Small intestine (tissue), 7 donors: ENCODE data around the gene RTN4RL1. TPM values are rescaled to one million over a fixed set of nuclear protein-coding genes. Genes with fewer than 3 reads are reported as not detected.
"Not testable (repeated sequence)": the region's sequence is repeated elsewhere in the genome, so short reads cannot be mapped to it uniquely, and the experiment has no call there.

Source experiments
- DNase-seq, 2 donors: peaks; one replicate each; pipeline versions ENCODE4 v3.0.0 to v3.0.0-alpha.2; 2013
- FAIRE-seq: peaks from 2 replicates; lab custom pipeline; 2012; peaks lifted over from hg19 to GRCh38; lab: Jason Lieb, UNC
- H3K27ac ChIP-seq, 3 donors: one replicate each; pipeline ENCODE4 v1.5.1; 2013; ENCODE audit warnings: low read length in 2 of 3, mild to moderate bottlenecking in 2 of 3, control low read depth in 1 of 3, inconsistent platforms in 1 of 3, low read depth in 1 of 3, moderate library complexity in 1 of 3
- H3K27me3 ChIP-seq, 3 donors: one replicate each; pipeline ENCODE4 v1.6.1; 2013; ENCODE audit warnings: low read length in 3 of 3, inconsistent platforms in 1 of 3; ENCODE audit not compliant: control insufficient read depth in 3 of 3, insufficient read depth in 3 of 3
- H3K36me3 ChIP-seq, 3 donors: one replicate each; pipeline ENCODE4 v1.6.1; 2013; ENCODE audit warnings: low read length in 3 of 3, inconsistent platforms in 1 of 3, low read depth in 1 of 3, mild to moderate bottlenecking in 1 of 3, moderate library complexity in 1 of 3; ENCODE audit not compliant: control insufficient read depth in 3 of 3, insufficient read depth in 2 of 3
- H3K4me1 ChIP-seq, 3 donors: one replicate each; pipeline ENCODE4 v1.6.1; 2013; ENCODE audit warnings: low read length in 2 of 3, inconsistent platforms in 1 of 3, low read depth in 1 of 3, mild to moderate bottlenecking in 1 of 3, moderate library complexity in 1 of 3; ENCODE audit not compliant: control insufficient read depth in 3 of 3, insufficient read depth in 2 of 3
- H3K4me3 ChIP-seq, 3 donors: one replicate each; pipeline ENCODE4 v1.5.1; 2013; ENCODE audit warnings: low read length in 3 of 3, control low read depth in 1 of 3, inconsistent platforms in 1 of 3, low read depth in 1 of 3, mild to moderate bottlenecking in 1 of 3, moderate library complexity in 1 of 3
- H3K9me3 ChIP-seq, 2 donors: one replicate each; pipeline ENCODE4 v1.6.1; 2013; ENCODE audit warnings: low read depth in 1 of 2, low read length in 1 of 2; ENCODE audit not compliant: control insufficient read depth in 2 of 2, insufficient read depth in 1 of 2
- WGBS, 3 donors: extraction: QIAGEN DNeasy Blood & Tissue Kit; methylation state at CpG; one replicate each; pipeline ENCODE4 v1.1.7; 2013; 5-methylcytosine and 5-hydroxymethylcytosine counted together
- polyA plus RNA-seq, 4 donors: library from polyadenylated mRNA; stranded (reverse) in 3 of 4; unstranded in 1 of 4; fragments of 200-250 nt in 3 of 4; fragments of 120-200 nt in 1 of 4; gene quantifications; one replicate each; pipeline versions ENCODE4 v1.2.1 to v1.2.3, GENCODE V29; 2013
- donor health status: healthy with polysubstance abuse.
- donor health status: control.
- donor health status: control.
- donor health status: Bipolar disorder and iron deficiency.
- donor health status: healthy.

The RTN4RL1 gene
- polyA plus RNA-seq, 4 donors: 0.25 to 1.0 TPM; not detected in 2

- no peak for FAIRE-seq
- peaks cover 0 to 3% (median 0%) of the 10 kb centered on the region in 3 donors for H3K4me1 ChIP-seq
- DNase-seq: no peak
- H3K36me3 ChIP-seq: peaks cover 0 to 5% (median 0%) of the 10 kb centered on the region in 3 donors
- no peak overlapping the region for H3K4me3 ChIP-seq
- no peaks in the 10 kb centered on the region for H3K9me3 ChIP-seq
- peaks cover 0 to 19% (median 3%) of the 10 kb centered on the region in 3 donors for H3K27me3 ChIP-seq
- H3K27ac ChIP-seq: no peak overlapping the region
- WGBS, 3 donors: 87 to 100% (median 94%) methylated on average over 1 of the region's 1 CpG
These were observed 11.2 kb downstream of the RTN4RL1 start for GRCh38 chr17:2013994-2014317.

GRCh38 chr17:2013220-2013993, 11.7 kb downstream of the RTN4RL1 start:
- H3K27me3 ChIP-seq: peaks cover 0 to 13% (median 3%) of the 10 kb centered on the region in 3 donors
- WGBS, 3 donors: 97% methylated on average over 6 of the region's 6 CpGs
- H3K9me3 ChIP-seq, FAIRE-seq, H3K4me1 ChIP-seq, H3K36me3 ChIP-seq, DNase-seq, H3K4me3 ChIP-seq, H3K27ac ChIP-seq: not testable (repeated sequence)

GRCh38 chr17:2012499-2012898, 12.6 kb downstream of the RTN4RL1 start:
- DNase-seq (no peak), FAIRE-seq (no peak)
- no peak overlapping the region for H3K4me3 ChIP-seq
- WGBS, 3 donors: 93 to 96% (median 93%) methylated on average over 4 of the region's 4 CpGs
- H3K27ac ChIP-seq: no peak overlapping the region
- peaks cover 0 to 6% (median 0%) of the 10 kb centered on the region in 3 donors for H3K36me3 ChIP-seq
- peaks cover 0 to 8% (median 0%) of the 10 kb centered on the region in 3 donors for H3K27me3 ChIP-seq
- peaks cover 0 to 3% (median 0%) of the 10 kb centered on the region in 3 donors for H3K4me1 ChIP-seq
- H3K9me3 ChIP-seq: no peaks in the 10 kb centered on the region

- 37 to 42% (median 40%) methylated on average over 24 of the region's 24 CpGs for WGBS, 3 donors
- Histone ChIP-seq H3K4me1 (peaks cover 0 to 3% (median 0%) of the 10 kb centered on the region in 3 donors), H3K36me3 (peaks cover 0 to 13% (median 0%) of the 10 kb centered on the region in 3 donors), H3K27ac (no peak overlapping the region), H3K9me3 (no peaks in the 10 kb centered on the region), H3K4me3 (no peak overlapping the region), H3K27me3 (peaks cover 0 to 3% (median 0%) of the 10 kb centered on the region in 3 donors)
- DNase-seq (no peak), FAIRE-seq (no peak)
These were observed 13.4 kb downstream of the RTN4RL1 start for GRCh38 chr17:2011411-2012371.

- Histone ChIP-seq H3K27ac (no peak overlapping the region), H3K9me3 (no peaks in the 10 kb centered on the region), H3K27me3 (peaks cover 0 to 2% (median 0%) of the 10 kb centered on the region in 3 donors), H3K36me3 (peaks cover 0 to 28% (median 0%) of the 10 kb centered on the region in 3 donors), H3K4me3 (no peak overlapping the region), H3K4me1 (peaks cover 0 to 3% (median 0%) of the 10 kb centered on the region in 3 donors)
- DNase-seq: no peak
- FAIRE-seq: no peak
- 94 to 97% (median 96%) methylated on average over 10 of the region's 10 CpGs for WGBS, 3 donors
These were observed 15.4 kb downstream of the RTN4RL1 start for GRCh38 chr17:2009737-2010136.

GRCh38 chr17:2008332-2009126, 16.6 kb downstream of the RTN4RL1 start:
- Histone ChIP-seq H3K4me1 (peaks cover 0 to 8% (median 0%) of the 10 kb centered on the region in 3 donors), H3K36me3 (peaks cover 0 to 35% (median 0%) of the 10 kb centered on the region in 3 donors), H3K9me3 (no peaks in the 10 kb centered on the region), H3K27ac (no peak overlapping the region), H3K27me3 (peaks cover 0 to 2% (median 0%) of the 10 kb centered on the region in 3 donors), H3K4me3 (no peak overlapping the region)
- DNase-seq (peak; percentile 68), FAIRE-seq (no peak)
- 69 to 78% (median 74%) methylated on average over 15 of the region's 15 CpGs for WGBS, 3 donors

- Histone ChIP-seq H3K36me3 (peaks cover 0 to 64% (median 0%) of the 10 kb centered on the region in 3 donors), H3K27ac (no peak overlapping the region), H3K27me3 (no peaks in the 10 kb centered on the region), H3K9me3 (no peaks in the 10 kb centered on the region), H3K4me1 (peaks cover 0 to 12% (median 0%) of the 10 kb centered on the region in 3 donors), H3K4me3 (no peak overlapping the region)
- WGBS, 3 donors: 69 to 77% (median 73%) methylated on average over 12 of the region's 12 CpGs
- FAIRE-seq (no peak), DNase-seq (peak in 1 of 2 donors; percentile 19)
These were observed 20.6 kb downstream of the RTN4RL1 start for GRCh38 chr17:2004435-2004952.
